Measurements from ENCODE around the gene CYP21A2.

DNA sequence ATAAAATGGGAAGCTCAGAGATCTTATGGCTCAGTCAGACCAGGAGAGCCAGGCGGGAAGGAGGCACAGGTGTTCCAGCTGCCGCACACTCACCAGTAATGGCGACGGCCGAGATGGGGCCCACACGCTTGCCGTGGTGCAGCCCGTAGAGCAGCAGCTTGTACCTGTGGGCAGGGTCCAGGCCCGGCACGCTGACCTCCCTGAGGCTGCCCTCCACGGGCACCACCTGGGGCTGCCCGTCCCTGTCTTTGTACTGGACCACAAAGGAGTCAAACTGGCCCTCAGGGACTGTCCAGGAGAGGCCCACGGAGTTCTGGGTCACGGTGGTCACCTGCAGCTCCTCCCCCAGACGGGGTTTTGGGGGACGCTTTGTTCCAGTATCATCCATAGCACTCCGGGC lies 31.2 kb downstream of the CYP21A2 start:
- TF ChIP-seq, protein P1, sequence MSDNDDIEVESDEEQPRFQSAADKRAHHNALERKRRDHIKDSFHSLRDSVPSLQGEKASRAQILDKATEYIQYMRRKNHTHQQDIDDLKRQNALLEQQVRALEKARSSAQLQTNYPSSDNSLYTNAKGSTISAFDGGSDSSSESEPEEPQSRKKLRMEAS (IDR thresholded peaks at IDR 0.05) = no peak
- TF ChIP-seq, protein P2, sequence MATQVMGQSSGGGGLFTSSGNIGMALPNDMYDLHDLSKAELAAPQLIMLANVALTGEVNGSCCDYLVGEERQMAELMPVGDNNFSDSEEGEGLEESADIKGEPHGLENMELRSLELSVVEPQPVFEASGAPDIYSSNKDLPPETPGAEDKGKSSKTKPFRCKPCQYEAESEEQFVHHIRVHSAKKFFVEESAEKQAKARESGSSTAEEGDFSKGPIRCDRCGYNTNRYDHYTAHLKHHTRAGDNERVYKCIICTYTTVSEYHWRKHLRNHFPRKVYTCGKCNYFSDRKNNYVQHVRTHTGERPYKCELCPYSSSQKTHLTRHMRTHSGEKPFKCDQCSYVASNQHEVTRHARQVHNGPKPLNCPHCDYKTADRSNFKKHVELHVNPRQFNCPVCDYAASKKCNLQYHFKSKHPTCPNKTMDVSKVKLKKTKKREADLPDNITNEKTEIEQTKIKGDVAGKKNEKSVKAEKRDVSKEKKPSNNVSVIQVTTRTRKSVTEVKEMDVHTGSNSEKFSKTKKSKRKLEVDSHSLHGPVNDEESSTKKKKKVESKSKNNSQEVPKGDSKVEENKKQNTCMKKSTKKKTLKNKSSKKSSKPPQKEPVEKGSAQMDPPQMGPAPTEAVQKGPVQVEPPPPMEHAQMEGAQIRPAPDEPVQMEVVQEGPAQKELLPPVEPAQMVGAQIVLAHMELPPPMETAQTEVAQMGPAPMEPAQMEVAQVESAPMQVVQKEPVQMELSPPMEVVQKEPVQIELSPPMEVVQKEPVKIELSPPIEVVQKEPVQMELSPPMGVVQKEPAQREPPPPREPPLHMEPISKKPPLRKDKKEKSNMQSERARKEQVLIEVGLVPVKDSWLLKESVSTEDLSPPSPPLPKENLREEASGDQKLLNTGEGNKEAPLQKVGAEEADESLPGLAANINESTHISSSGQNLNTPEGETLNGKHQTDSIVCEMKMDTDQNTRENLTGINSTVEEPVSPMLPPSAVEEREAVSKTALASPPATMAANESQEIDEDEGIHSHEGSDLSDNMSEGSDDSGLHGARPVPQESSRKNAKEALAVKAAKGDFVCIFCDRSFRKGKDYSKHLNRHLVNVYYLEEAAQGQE (IDR thresholded peaks at IDR 0.05; ENCODE audit: low read depth) = no peak
- TF ChIP-seq EGR1 (IDR thresholded peaks at IDR 0.05) (no peak), TAF1 (IDR thresholded peaks at IDR 0.05; ENCODE audit: low read depth) (no peak), CEBPB (IDR thresholded peaks at IDR 0.05) (no peak), ZBTB7A (IDR thresholded peaks at IDR 0.05; ENCODE audit: low read depth) (no peak)

All from Ishikawa (cell line).